HG03439 (cell line): Measurements from ENCODE around the gene RCL1.
"Not testable (repeated sequence)": the region's sequence is repeated elsewhere in the genome, so short reads cannot be mapped to it uniquely, and the experiment has no call there.

Experiments used
- ATAC-seq: cut with Tn5 transposase; IDR thresholded peaks from one replicate; pipeline ENCODE4 v1.9.1; 2021; ENCODE audit warnings: mild to moderate bottlenecking, moderate library complexity; ENCODE audit not compliant: unreplicated experiment

RCL1 gene

DNA sequence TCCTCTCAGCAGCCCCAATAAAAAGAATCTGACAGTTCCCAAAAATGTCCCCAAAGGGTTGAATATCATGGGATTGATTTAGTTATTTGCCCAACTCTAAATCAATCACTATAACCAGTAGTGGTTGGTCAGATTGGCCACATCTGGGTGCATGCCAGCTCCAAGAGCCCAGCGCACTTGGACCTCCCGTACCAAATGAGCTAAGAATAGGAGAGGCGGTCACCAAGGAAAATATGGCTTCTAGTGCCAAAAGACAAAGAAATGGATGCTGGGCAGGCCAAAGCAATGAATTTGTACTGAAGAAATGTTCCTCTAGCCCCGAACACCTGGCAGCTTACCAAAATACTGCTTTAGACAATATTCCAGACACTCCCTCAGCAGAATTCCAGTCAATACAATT lies 80.3 kb downstream of the RCL1 start:
- ATAC-seq: no peak

DNA sequence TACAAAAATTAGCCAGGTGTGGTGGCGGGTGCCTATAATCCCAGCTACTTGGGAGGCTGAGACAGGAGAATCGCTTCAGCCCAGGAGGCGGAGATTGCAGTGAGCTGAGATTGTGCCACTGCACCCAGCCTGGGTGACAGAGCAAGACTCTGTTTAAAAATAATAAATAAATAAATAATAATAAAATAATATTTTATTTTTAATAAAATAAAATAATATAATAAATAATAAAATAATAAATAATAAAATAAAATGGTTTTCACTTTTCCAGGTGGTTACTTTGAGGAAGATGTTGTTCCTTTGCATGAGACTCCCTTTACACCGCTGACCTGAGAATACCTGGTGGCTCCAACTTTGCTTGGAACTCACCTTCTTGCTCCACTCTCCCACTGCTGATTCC lies 82.8 kb downstream of the RCL1 start:
- ATAC-seq: no peak

DNA sequence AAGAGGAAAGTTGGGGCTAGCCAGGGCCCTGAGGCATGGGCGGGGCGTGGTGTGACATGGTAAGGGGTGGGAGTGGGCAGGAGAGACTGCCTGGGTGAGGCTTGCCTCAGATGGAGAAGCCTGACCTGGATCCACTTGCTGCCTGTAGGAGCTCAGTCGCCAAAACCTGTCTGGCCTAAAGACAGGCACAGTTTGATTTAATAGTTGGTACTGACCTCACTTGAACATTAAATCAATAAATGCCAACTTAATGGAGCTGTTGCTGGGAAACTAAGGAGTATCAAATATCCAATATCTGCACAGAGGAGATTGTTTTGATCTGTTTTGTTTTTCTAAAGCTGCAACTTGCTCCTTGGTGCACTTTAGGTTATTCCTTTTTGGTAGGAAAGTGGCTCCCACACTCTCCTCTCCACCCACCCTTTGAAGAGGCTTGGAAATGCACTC lies 86.4 kb downstream of the RCL1 start:
- no peak for ATAC-seq

DNA sequence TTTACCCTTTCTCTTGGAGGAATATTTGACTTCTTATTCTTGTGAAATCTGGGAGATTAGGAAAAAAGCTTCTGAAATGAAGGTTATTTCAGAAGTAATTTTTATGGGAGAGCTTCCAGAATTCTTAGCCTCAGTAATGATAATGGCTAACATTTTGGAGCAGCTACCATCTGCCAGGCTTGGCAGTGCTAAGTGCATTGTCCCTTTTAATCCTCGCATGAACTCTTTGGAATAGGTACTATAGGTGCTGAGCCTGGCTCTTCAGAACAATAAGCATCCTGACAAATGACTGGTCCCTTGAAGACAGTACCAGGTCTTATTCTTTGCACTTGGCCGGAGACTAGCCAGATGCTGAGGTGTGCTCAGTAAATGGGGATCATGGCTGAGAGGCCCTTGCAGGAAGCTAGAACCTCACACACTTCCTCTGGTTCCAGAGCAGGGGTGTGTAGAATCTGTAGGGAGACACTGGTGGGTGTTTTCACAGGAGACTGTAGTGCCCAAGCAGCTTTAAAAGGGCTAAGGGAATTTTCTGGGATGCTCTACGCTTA lies 90.7 kb downstream of the RCL1 start:
- ATAC-seq: no peak

DNA sequence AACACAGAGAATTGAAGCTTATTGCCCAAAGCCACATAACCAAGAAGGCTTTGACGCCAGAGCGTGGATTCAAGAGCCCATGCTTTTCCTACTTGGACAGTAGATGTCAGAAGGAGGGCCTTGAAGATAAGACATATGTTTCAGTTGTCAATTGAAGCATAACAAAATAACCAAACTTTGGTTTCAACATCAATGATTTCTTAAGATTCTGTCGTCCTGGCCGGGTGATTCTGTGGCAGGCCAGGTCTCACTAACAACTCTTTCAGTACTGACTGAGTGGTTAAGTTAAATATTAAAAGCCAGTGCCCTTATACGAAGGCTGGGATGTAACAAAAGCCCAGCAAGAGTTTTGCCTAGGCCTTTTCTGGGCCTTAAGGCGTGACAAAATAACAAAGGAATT lies 94.0 kb downstream of the RCL1 start:
- ATAC-seq: peak; percentile 76

DNA sequence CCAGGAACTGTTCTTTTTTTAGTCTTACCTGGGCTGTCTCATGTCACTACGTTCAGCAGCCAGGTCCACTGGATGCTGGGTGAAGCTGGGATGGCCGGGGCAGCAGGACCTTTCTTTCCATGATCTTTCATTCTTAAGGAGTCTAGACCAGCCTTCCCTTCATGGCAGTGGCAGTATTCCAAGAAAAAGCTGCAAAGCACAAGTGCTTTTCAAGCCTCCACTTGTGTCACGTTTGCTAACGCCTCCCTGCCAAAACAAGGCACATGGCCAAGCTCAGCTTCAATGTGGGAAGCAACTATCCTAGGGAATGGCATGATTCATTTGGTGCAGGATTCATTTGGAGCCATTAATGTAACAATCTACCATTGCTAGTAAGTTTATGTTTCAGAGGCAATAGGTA lies 94.8 kb downstream of the RCL1 start:
- no peak for ATAC-seq

DNA sequence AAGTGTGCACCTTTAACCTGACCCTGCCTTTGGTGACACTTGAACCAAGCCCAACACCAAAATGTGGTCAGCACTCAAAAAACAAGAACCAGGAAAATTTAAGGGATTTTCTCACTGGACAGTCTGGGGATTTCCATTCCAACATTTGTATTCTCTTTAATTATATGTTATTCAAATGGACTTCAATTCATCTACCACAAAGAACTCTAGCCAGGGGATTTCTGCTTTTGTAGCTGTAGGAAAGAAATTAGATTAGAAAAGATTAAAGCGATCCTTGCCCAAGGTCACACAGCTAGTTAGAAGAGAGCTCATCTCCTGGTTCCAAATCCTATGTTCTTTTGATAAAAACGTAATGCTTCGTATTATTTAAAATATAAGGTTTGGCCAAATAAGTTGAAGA lies 97.5 kb downstream of the RCL1 start:
- no peak for ATAC-seq

DNA sequence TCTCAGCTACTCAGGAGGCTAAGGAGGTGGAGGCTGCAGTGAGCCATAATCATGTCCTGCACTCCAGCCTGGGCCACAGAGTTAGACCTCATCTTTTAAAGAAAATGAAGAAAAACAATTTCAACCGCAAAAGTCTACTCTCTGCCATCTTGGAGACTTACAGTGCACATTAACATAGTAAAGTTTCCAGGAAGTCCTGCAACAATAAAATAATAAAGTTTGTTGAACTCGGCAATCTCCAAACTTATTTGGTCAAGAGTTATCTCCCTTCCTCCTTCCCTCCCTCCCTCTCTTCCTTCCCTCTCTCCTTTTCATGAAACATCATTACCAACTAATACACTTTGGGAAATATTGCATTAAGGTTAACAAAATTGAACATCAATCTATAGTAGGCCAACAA lies 98.2 kb downstream of the RCL1 start:
- ATAC-seq: no peak

DNA sequence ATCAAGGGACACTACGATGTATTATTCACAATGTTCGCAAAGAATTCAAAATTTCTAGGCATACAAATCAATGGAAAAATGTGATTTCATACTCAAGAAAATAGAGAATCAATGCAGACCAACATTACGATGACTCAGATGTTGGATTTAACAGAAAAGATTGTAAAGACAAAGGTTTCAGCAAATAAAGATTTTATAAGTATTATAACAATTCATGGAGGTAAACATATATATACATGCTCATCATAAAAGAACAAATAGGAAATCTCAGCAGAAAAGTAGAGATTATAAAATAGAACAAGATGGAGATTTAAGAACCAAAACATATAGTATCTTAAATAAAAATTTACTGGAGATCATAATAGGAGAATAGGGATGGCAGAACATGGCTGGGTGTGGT lies 98.9 kb downstream of the RCL1 start:
- ATAC-seq: no peak

DNA sequence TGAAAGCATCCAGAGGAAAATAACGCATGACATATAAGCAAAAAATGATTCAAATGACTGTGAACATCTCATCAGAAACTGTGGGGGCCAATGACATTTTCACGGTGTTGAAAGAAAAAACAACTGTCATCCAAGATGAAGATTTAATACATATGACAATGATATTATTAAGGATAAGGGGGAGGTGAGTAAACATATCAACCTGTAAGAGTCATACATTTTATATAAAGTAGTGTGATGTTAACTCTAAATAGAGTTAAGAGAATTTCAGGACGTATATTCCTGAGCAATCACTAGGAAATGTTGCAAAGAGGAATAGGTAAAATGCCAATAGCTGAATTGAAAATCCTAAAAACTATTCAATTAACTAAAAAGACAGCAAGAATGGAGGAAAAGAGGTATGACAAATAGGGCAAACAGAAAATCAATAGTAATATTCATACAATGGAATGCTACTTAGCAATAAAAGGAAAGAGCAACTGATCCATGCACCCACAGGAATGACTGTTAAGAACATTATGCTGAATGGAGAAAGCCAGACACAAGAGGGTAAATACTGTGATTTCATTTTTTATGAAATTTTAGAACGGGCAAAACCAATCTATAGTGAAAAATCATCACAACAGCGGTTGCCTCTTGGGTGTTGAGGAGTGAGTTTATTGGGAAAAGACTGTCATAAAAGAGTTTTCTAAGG lies 99.9 kb downstream of the RCL1 start:
- ATAC-seq: no peak

DNA sequence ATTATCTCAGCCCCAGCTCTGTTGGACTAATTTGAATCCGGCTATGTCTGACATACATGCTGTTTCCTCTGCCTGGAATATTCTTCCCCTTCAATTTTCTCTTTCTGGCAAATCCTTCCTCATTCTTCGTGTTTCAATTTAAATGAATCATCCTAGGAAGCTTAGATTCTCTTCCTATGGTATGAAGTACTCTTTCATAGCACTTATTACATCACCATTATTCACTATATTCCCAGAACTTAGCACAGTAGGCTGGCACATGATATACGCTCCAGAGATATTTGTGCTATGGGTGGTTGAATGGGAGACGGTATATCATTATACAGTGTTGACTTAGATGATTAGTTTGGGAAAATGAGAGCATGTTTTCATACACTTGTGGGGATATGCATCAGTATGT lies 101.3 kb downstream of the RCL1 start:
- no peak for ATAC-seq

DNA sequence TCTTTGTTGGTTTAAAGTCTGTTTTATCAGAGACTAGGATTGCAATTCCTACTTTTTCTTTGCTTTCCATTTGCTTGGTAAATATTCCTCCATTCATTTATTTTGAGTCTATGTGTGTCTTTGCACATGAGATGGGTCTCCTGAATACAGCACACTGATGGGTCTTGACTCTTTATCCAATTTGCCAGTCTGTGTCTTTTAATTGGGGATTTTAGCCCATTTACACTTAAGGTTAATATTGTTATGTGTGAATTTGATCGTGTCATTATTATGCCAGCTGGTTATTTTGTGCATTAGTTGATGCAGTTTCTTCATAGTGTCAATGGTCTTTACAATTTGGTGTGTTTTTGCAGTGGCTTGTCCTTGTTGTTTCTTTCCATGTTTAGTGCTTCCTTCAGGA lies 107.1 kb downstream of the RCL1 start:
- not testable (repeated sequence) for ATAC-seq

DNA sequence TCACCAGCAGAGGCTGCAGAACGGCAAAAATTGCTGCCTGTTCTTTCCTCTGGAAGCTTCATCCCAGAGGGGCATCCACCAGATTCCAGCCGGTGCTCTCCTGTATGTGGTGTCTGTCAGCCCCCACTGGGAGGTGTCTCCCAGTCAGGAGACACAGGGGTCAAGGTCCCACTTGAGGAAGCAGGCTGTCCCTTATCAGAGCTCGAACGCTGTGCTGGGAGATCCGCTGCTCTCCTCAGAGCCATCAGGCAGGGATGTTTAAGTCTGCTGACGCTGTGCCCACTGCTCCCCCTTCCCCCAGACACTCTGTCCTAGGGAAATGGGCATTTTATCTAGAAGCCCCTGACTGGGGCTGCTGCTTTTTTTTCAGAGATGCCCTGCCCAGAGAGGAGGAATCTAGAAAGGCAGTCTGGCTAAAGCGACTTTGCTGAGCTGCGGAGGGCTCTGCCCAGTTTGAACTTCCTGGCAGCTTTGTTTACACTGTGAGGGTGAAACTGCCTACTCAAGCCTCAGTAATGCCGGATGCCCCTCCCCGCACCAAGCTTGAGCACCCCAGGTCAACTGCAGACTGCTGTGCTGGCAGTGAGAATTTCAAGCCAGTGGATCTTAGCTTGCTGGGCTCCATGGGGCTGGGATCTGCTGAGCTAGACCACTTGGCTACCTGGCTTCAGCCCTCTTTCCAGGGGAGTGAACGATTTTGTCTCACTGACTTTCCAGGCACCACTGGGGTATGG lies 108.8 kb downstream of the RCL1 start:
- ATAC-seq: not testable (repeated sequence)

DNA sequence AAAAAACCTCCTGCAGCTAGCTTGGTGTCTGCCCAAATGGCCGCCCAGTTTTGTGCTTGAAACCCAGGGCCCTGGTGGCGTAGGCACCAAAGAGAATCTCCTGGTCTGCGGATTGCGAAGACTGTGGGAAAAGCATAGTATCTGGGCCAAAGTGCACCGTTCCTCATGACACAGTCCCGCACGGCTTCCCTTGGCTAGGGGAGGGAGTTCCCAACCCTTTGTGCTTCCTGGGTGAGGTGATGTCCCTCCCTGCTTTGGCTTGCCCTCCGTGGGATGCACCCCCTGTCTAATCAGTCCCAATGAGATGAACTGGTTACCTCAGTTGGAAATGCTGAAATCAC lies 109.4 kb downstream of the RCL1 start:
- ATAC-seq: no peak

DNA sequence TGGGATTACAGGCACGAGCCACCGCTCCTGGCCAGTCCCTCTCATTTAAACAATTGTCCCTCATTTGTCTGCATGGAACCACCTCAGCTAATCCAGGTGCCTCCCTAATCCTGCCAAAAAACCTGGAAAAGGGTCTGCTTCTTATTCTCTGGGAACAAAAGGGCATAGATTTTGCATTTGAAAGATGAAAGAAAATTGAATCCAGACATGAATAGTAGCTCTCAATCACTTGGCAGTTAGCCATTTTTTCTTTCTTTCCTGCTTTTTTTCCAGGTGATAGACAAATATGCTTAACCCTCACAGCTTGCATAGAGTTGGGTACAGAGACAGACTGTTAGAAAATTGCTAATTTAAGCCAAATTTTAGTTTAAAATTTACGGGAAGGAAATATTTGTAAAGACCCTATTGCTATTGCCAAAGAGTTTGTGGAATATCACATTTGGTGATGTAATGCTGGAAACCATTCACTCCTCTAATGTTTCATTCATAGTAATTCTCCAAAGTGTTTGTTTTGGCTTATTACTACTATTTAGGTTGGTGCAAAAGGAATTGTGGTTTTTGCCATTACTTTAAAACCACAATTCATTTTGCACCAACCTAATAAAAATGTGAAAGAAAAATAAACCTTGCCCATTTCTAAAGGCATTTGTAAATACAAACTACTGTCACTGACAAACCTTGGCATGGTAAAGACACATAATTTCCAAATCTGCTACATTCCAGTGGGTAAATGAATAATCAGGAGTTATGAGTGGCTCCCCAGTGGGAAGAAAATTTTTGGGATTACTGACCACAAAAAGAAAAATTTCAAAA lies 111.8 kb downstream of the RCL1 start:
- ATAC-seq: no peak

DNA sequence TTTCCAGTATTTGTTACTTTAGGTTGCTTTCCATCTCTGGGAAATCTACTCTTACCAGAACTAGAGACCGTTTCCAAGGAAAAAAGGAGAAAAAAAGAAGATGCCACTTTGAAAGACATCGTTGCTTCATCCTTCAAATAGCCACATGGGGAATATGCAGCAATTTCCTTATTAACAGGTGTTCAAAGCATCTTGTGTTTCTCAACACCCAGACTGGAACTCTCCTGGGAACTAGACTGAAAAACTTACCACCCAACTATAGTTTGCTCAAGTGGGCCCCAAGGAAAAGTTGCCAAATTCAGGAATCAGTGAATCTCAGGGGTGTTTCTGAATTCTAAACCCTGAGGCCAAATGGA lies 112.4 kb downstream of the RCL1 start:
- no peak for ATAC-seq
